Measurements from ENCODE around the gene CCDC117. TPM values are rescaled to one million over a fixed set of nuclear protein-coding genes. Genes with fewer than 3 reads are reported as not detected.

Gene CCDC117
- total RNA-seq, 1 experiment from 2014 or later = 7.1 TPM

- no peaks in the 10 kb centered on the region for H4K20me1 ChIP-seq (ENCODE audit: low read length)
- H3K27me3 ChIP-seq (ENCODE audit: low read length) = no peaks in the 10 kb centered on the region
- no peaks in the 10 kb centered on the region for H3K36me3 ChIP-seq (ENCODE audit: low read depth, low read length)
- POLR2A ChIA-PET (ENCODE audit: unreplicated experiment) = no interaction called here
- no peak for TF ChIP-seq EZH2phosphoT487 (IDR thresholded peaks at IDR 0.05; ENCODE audit: borderline replicate concordance, low read length)
- H2AFZ ChIP-seq (ENCODE audit: low read length) = no peak overlapping the region
- H3F3A ChIP-seq (ENCODE audit: low read length, unreplicated experiment) = no peaks in the 10 kb centered on the region
- intact Hi-C loops (cut with micrococcal nuclease) = no loop called here
- no peaks in the 10 kb centered on the region for H3K79me2 ChIP-seq (ENCODE audit: low read length)
- no peak overlapping the region for H3K4me3 ChIP-seq (ENCODE audit: low read length)
- no peak for ATAC-seq
- BruUV-seq (replicated peaks) = no TSS peak
- DNase-seq = no peak
- CTCF ChIA-PET = no interaction called here
- no peak overlapping the region for H3K9ac ChIP-seq (ENCODE audit: low read length)
- no peaks in the 10 kb centered on the region for H3K9me2 ChIP-seq (replicated peaks; ENCODE audit: low read length)
- H3K27ac ChIP-seq (ENCODE audit: low read length) = no peak overlapping the region
- H3K4me2 ChIP-seq (ENCODE audit: low read length) = no peak overlapping the region
- no peaks in the 10 kb centered on the region for H3K9me3 ChIP-seq (ENCODE audit: low read length)
- no peaks in the 10 kb centered on the region for H3K4me1 ChIP-seq (ENCODE audit: insufficient read depth, low read length)
Observed at GRCh38 chr22:28766628-28767027, 5.9 kb upstream of the CCDC117 start.

GRCh38 chr22:28768701-28769393, 3.6 kb upstream of the CCDC117 start:
- Histone ChIP-seq H3K36me3 (ENCODE audit: low read depth, low read length) (no peaks in the 10 kb centered on the region), H3F3A (ENCODE audit: low read length, unreplicated experiment) (no peaks in the 10 kb centered on the region), H2AFZ (ENCODE audit: low read length) (no peak overlapping the region), H3K4me1 (ENCODE audit: insufficient read depth, low read length) (peaks cover 4% of the 10 kb centered on the region; the same call in 1 of the 2 replicates), H3K9me2 (replicated peaks; ENCODE audit: low read length) (no peaks in the 10 kb centered on the region), H3K27ac (ENCODE audit: low read length) (no peak overlapping the region), H3K9ac (ENCODE audit: low read length) (no peak overlapping the region), H3K4me3 (ENCODE audit: low read length) (no peak overlapping the region), H3K27me3 (ENCODE audit: low read length) (no peaks in the 10 kb centered on the region), H3K4me2 (ENCODE audit: low read length) (no peak overlapping the region), H3K9me3 (ENCODE audit: low read length) (no peaks in the 10 kb centered on the region), H4K20me1 (ENCODE audit: low read length) (no peaks in the 10 kb centered on the region), H3K79me2 (ENCODE audit: low read length) (peaks cover 9% of the 10 kb centered on the region)
- no TSS peak for BruUV-seq (replicated peaks)
- DNase-seq (no peak), ATAC-seq (no peak)
- CTCF ChIA-PET = no interaction called here
- POLR2A ChIA-PET (ENCODE audit: unreplicated experiment) = no interaction called here
- intact Hi-C loops (cut with micrococcal nuclease) = no loop called here
- TF ChIP-seq EZH2 (IDR thresholded peaks at IDR 0.05; ENCODE audit: low read length, unreplicated experiment) (no peak), CTCF (conservative IDR thresholded peaks at IDR 0.05; ENCODE audit: low read depth, low read length) (no peak), EZH2phosphoT487 (IDR thresholded peaks at IDR 0.05; ENCODE audit: borderline replicate concordance, low read length) (no peak)

GRCh38 chr22:28769394-28770085, 3.0 kb upstream of the CCDC117 start:
- ChIA-PET POLR2A (ENCODE audit: unreplicated experiment) (no interaction called here), CTCF (no interaction called here)
- DNase-seq = no peak
- no peaks in the 10 kb centered on the region for H3F3A ChIP-seq (ENCODE audit: low read length, unreplicated experiment)
- intact Hi-C loops (cut with micrococcal nuclease) = no loop called here
- H3K4me1 ChIP-seq (ENCODE audit: insufficient read depth, low read length) = peaks cover 4% of the 10 kb centered on the region; the same call in 1 of the 2 replicates
- no peaks in the 10 kb centered on the region for H3K36me3 ChIP-seq (ENCODE audit: low read depth, low read length)
- no TSS peak for BruUV-seq (replicated peaks)
- no peak overlapping the region for H3K27ac ChIP-seq (ENCODE audit: low read length)
- no peak overlapping the region for H2AFZ ChIP-seq (ENCODE audit: low read length)
- H3K27me3 ChIP-seq (ENCODE audit: low read length) = no peaks in the 10 kb centered on the region
- no peak overlapping the region for H3K9ac ChIP-seq (ENCODE audit: low read length)
- ATAC-seq = no peak
- no peaks in the 10 kb centered on the region for H4K20me1 ChIP-seq (ENCODE audit: low read length)
- H3K9me3 ChIP-seq (ENCODE audit: low read length) = no peaks in the 10 kb centered on the region
- H3K9me2 ChIP-seq (replicated peaks; ENCODE audit: low read length) = no peaks in the 10 kb centered on the region
- peaks cover 16% of the 10 kb centered on the region for H3K79me2 ChIP-seq (ENCODE audit: low read length)
- no peak overlapping the region for H3K4me3 ChIP-seq (ENCODE audit: low read length)
- no peak for TF ChIP-seq CTCF (conservative IDR thresholded peaks at IDR 0.05; ENCODE audit: low read depth, low read length)
- TF ChIP-seq EZH2phosphoT487 (IDR thresholded peaks at IDR 0.05; ENCODE audit: borderline replicate concordance, low read length) = no peak
- TF ChIP-seq EZH2 (IDR thresholded peaks at IDR 0.05; ENCODE audit: low read length, unreplicated experiment) = no peak
- H3K4me2 ChIP-seq (ENCODE audit: low read length) = no peak overlapping the region

Measured in PC-3 (cell line).